GM19238 (cell line): ENCODE measurements around the gene BPIFB6.
"Not testable (repeated sequence)": the region's sequence is repeated elsewhere in the genome, so short reads cannot be mapped to it uniquely, and the experiment has no call there.

Experiments used
- DNase-seq: peaks from one replicate; pipeline ENCODE4 v3.0.0; 2011; ENCODE audit warnings: low spot score; ENCODE audit not compliant: insufficient read length

BPIFB6 gene

GRCh38 chr20:33027769-33028751, 3.4 kb upstream of the BPIFB6 start:
- DNase-seq: no peak

GRCh38 chr20:33028875-33029274, 2.6 kb upstream of the BPIFB6 start:
- no peak for DNase-seq

- no peak for DNase-seq
Observed at GRCh38 chr20:33030076-33030475, 1.4 kb upstream of the BPIFB6 start.

GRCh38 chr20:33030569-33030968, 879 bp upstream of the BPIFB6 start:
- DNase-seq: no peak

GRCh38 chr20:33032555-33032954, 1.1 kb downstream of the BPIFB6 start:
- no peak for DNase-seq

GRCh38 chr20:33033381-33033780, 1.9 kb downstream of the BPIFB6 start:
- DNase-seq: no peak

- DNase-seq: no peak
Observed at GRCh38 chr20:33034115-33034514, 2.7 kb downstream of the BPIFB6 start.

- no peak for DNase-seq
Observed at GRCh38 chr20:33034901-33035492, 3.5 kb downstream of the BPIFB6 start.

- DNase-seq: no peak
Observed at GRCh38 chr20:33037456-33037855, 6.0 kb downstream of the BPIFB6 start.

- DNase-seq: no peak
Observed at GRCh38 chr20:33038243-33038642, 6.8 kb downstream of the BPIFB6 start.

- DNase-seq: no peak
Observed at GRCh38 chr20:33042430-33042829, 11.0 kb downstream of the BPIFB6 start.

GRCh38 chr20:33042983-33043730, 11.7 kb downstream of the BPIFB6 start:
- DNase-seq: no peak

GRCh38 chr20:33043731-33044181, 12.3 kb downstream of the BPIFB6 start:
- no peak for DNase-seq

- DNase-seq: not testable (repeated sequence)
Observed at GRCh38 chr20:33045129-33045721, 13.8 kb downstream of the BPIFB6 start.

GRCh38 chr20:33046412-33046811, 15.0 kb downstream of the BPIFB6 start:
- DNase-seq: no peak

GRCh38 chr20:33051333-33051732, 19.9 kb downstream of the BPIFB6 start:
- DNase-seq: no peak

GRCh38 chr20:33053291-33054106, 22.1 kb downstream of the BPIFB6 start, which contains the start of gene BPIFB3:
TSS of gene BPIFB3 (plus strand) at chr20:33053903. CDS start at chr20:33055436, 1,533 bp downstream.
- DNase-seq: no peak

GRCh38 chr20:33054381-33054780, 22.9 kb downstream of the BPIFB6 start:
- no peak for DNase-seq

GRCh38 chr20:33054791-33055190, 23.3 kb downstream of the BPIFB6 start:
- DNase-seq: no peak

- no peak for DNase-seq
Observed at GRCh38 chr20:33059136-33059535, 27.7 kb downstream of the BPIFB6 start.
